Muscle of leg (tissue), 11 donors: ENCODE data around the gene LY86. TPM values are rescaled to one million over a fixed set of nuclear protein-coding genes. Genes with fewer than 3 reads are reported as not detected.

ENCODE experiments used
- DNase-seq: peaks from one replicate; pipeline ENCODE4 v3.0.0; 2013
- H3K27ac ChIP-seq: one replicate; pipeline ENCODE4 v1.5.1; 2013; ENCODE audit warnings: mild to moderate bottlenecking, low read length, control low read depth
- H3K27me3 ChIP-seq: one replicate; pipeline ENCODE4 v1.6.1; 2013; ENCODE audit warnings: low read length; ENCODE audit not compliant: control insufficient read depth, insufficient read depth
- H3K36me3 ChIP-seq: one replicate; pipeline ENCODE4 v1.6.1; 2013; ENCODE audit warnings: low read length; ENCODE audit not compliant: control insufficient read depth, insufficient read depth
- H3K4me1 ChIP-seq: one replicate; pipeline ENCODE4 v1.6.1; 2013; ENCODE audit warnings: low read length; ENCODE audit not compliant: control insufficient read depth, insufficient read depth
- H3K4me3 ChIP-seq: one replicate; pipeline ENCODE4 v1.5.1; 2013; ENCODE audit warnings: low read length, control low read depth
- H3K9me3 ChIP-seq: replicated peaks from 2 replicates; pipeline ENCODE4 v1.6.1; 2013; ENCODE audit warnings: low read depth, low read length; ENCODE audit not compliant: control insufficient read depth
- WGBS: methylation state at CpG from one replicate; pipeline ENCODE4 v1.1.5; 2013; ENCODE audit warnings: missing lambda C conversion rate; ENCODE audit not compliant: insufficient coverage; 5-methylcytosine and 5-hydroxymethylcytosine counted together
- polyA plus RNA-seq, 8 donors: library from polyadenylated mRNA; unstranded; fragments of 120-200 nt; gene quantifications; one replicate each; pipeline versions ENCODE4 v1.2.1 to v1.2.3, GENCODE V29; 2013; ENCODE audit warnings: inconsistent platforms in 1 of 8, low replicate concordance in 1 of 8; ENCODE audit not compliant: insufficient read length in 8 of 8, insufficient read depth in 1 of 8
- total RNA-seq: library from RNA; stranded (reverse); fragments of 120-200 nt; gene quantifications from one replicate; pipeline ENCODE4 v1.2.4, GENCODE V29; 2013

The LY86 gene
- total and polyA plus RNA-seq, 9 donors: 1.8 to 2.8 (median 2.0) TPM

- no peak for DNase-seq
- Histone ChIP-seq H3K36me3 (no peaks in the 10 kb centered on the region), H3K27me3 (no peaks in the 10 kb centered on the region), H3K9me3 (no peaks in the 10 kb centered on the region), H3K4me1 (peaks cover 20% of the 10 kb centered on the region), H3K27ac (no peak overlapping the region), H3K4me3 (no peak overlapping the region)
- WGBS: no CpG with 5 or more reads among the region's 1 CpG
Measured at GRCh38 chr6:6585003-6585311, 3.6 kb upstream of the LY86 start.

GRCh38 chr6:6586167-6586566 lies 2.4 kb upstream of the LY86 start:
- 100% methylated on average over 1 of the region's 2 CpGs for WGBS
- peaks cover 20% of the 10 kb centered on the region for H3K4me1 ChIP-seq

GRCh38 chr6:6586671-6587526 lies 1.6 kb upstream of the LY86 start:
- Histone ChIP-seq H3K4me3 (no peak overlapping the region), H3K36me3 (no peaks in the 10 kb centered on the region), H3K27me3 (no peaks in the 10 kb centered on the region), H3K9me3 (no peaks in the 10 kb centered on the region), H3K4me1 (peaks cover 22% of the 10 kb centered on the region), H3K27ac (no peak overlapping the region)
- peak; percentile 72 for DNase-seq
- 62% methylated on average over 6 of the region's 10 CpGs for WGBS

More at GRCh38 chr6:6586167-6586566, 2.4 kb upstream of the LY86 start:
- Histone ChIP-seq H3K27ac (no peak overlapping the region), H3K27me3 (no peaks in the 10 kb centered on the region), H3K36me3 (no peaks in the 10 kb centered on the region), H3K4me3 (no peak overlapping the region), H3K9me3 (no peaks in the 10 kb centered on the region)
- no peak for DNase-seq

- H3K36me3 ChIP-seq: no peaks in the 10 kb centered on the region
- WGBS: 80% methylated on average over 1 of the region's 1 CpG
- no peaks in the 10 kb centered on the region for H3K27me3 ChIP-seq
- H3K4me3 ChIP-seq: no peak overlapping the region
- DNase-seq: no peak
- H3K27ac ChIP-seq: peak overlapping the region; percentile 56
- peaks cover 22% of the 10 kb centered on the region for H3K4me1 ChIP-seq
- H3K9me3 ChIP-seq: no peaks in the 10 kb centered on the region
Measured at GRCh38 chr6:6587696-6588063, 840 bp upstream of the LY86 start.

GRCh38 chr6:6588924-6589709 lies 597 bp downstream of the LY86 start:
- Histone ChIP-seq H3K4me1 (peaks cover 28% of the 10 kb centered on the region), H3K9me3 (no peaks in the 10 kb centered on the region), H3K27ac (peak overlapping the region; percentile 88), H3K36me3 (no peaks in the 10 kb centered on the region), H3K4me3 (no peak overlapping the region), H3K27me3 (no peaks in the 10 kb centered on the region)
- 83% methylated on average over 4 of the region's 8 CpGs for WGBS
- no peak for DNase-seq

- H3K27ac ChIP-seq: no peak overlapping the region
- no peak for DNase-seq
- WGBS: 81% methylated on average over 2 of the region's 2 CpGs
- H3K9me3 ChIP-seq: no peaks in the 10 kb centered on the region
- H3K4me3 ChIP-seq: no peak overlapping the region
- no peaks in the 10 kb centered on the region for H3K36me3 ChIP-seq
- peaks cover 30% of the 10 kb centered on the region for H3K4me1 ChIP-seq
- no peaks in the 10 kb centered on the region for H3K27me3 ChIP-seq
Measured at GRCh38 chr6:6590530-6590929, 2.0 kb downstream of the LY86 start.

GRCh38 chr6:6591778-6592465 lies 3.4 kb downstream of the LY86 start:
- no peaks in the 10 kb centered on the region for H3K36me3 ChIP-seq
- no peak overlapping the region for H3K4me3 ChIP-seq
- no peaks in the 10 kb centered on the region for H3K27me3 ChIP-seq
- H3K27ac ChIP-seq: peak overlapping the region; percentile 77
- WGBS: 73% methylated on average over 4 of the region's 9 CpGs
- DNase-seq: peak; percentile 84
- no peaks in the 10 kb centered on the region for H3K9me3 ChIP-seq
- peaks cover 38% of the 10 kb centered on the region for H3K4me1 ChIP-seq

GRCh38 chr6:6592826-6593475 lies 4.4 kb downstream of the LY86 start:
- WGBS: no CpG with 5 or more reads among the region's 1 CpG
- H3K4me3 ChIP-seq: no peak overlapping the region
- H3K4me1 ChIP-seq: peaks cover 37% of the 10 kb centered on the region
- DNase-seq: no peak
- H3K27ac ChIP-seq: peak overlapping the region; percentile 77
- H3K9me3 ChIP-seq: no peaks in the 10 kb centered on the region
- H3K36me3 ChIP-seq: no peaks in the 10 kb centered on the region
- no peaks in the 10 kb centered on the region for H3K27me3 ChIP-seq

GRCh38 chr6:6593867-6594468 lies 5.4 kb downstream of the LY86 start:
- Histone ChIP-seq H3K36me3 (no peaks in the 10 kb centered on the region), H3K4me3 (no peak overlapping the region), H3K4me1 (peaks cover 30% of the 10 kb centered on the region), H3K27me3 (no peaks in the 10 kb centered on the region), H3K27ac (peak overlapping the region; percentile 77), H3K9me3 (no peaks in the 10 kb centered on the region)
- no CpG with 5 or more reads among the region's 5 CpGs for WGBS
- no peak for DNase-seq
